Transverse colon (tissue), 4 donors: Measurements from ENCODE around the gene PHF13.

Experiments used
- CTCF ChIP-seq, 5 experiments: fragments of 200-600 bp in 3 of 5; fragments of 450-650 bp in 2 of 5; sonication (generic) in 3 of 5; IDR thresholded peaks; 1 replicate in 2 of 5; 2 replicates in 3 of 5; pipeline ENCODE4 v1.5.1; 2016 to 2017; ENCODE audit warnings: antibody characterized with exemption in 5 of 5, inconsistent platforms in 3 of 5, mild to moderate bottlenecking in 2 of 5, moderate library complexity in 1 of 5
- EP300 ChIP-seq: sonication (generic); formaldehyde crosslinking; IDR thresholded peaks from one replicate; pipeline ENCODE4 v1.6.1; 2017; ENCODE audit warnings: antibody characterized with exemption, low read depth
- POLR2A ChIP-seq: fragments of 450-650 bp; IDR thresholded peaks from one replicate; pipeline ENCODE4 v1.6.1; 2016; ENCODE audit warnings: antibody characterized with exemption, mild to moderate bottlenecking, moderate library complexity
- POLR2AphosphoS5 ChIP-seq, 3 donors: sonication (generic); formaldehyde crosslinking; IDR thresholded peaks; one replicate each; pipeline ENCODE4 v1.6.1; 2016; ENCODE audit warnings: antibody characterized with exemption in 3 of 3

- TF ChIP-seq CTCF (IDR thresholded peaks at IDR 0.05): no peak
- no peak for TF ChIP-seq POLR2AphosphoS5 (IDR thresholded peaks at IDR 0.05)
- no peak for TF ChIP-seq POLR2A
- TF ChIP-seq EP300: no peak
Observed at GRCh38 chr1:6596886-6597776, 16.4 kb upstream of the PHF13 start.
